H9 (cell line): Measurements from ENCODE around the gene IFT52. TPM values are rescaled to one million over a fixed set of nuclear protein-coding genes. Genes with fewer than 3 reads are reported as not detected.

Source experiments
- DNase-seq: peaks from one replicate; pipeline ENCODE4 v3.0.0-alpha.2; 2017
- H2AFZ ChIP-seq: one replicate; pipeline ENCODE4 v1.6.1; 2013; ENCODE audit warnings: mild to moderate bottlenecking, low read length, control low read depth, moderate library complexity
- H2AK5ac ChIP-seq: 2 replicates; pipeline ENCODE4 v1.6.1; 2013; ENCODE audit warnings: low read length, control low read depth, mixed read lengths; ENCODE audit not compliant: insufficient read length
- H2BK120ac ChIP-seq: one replicate; pipeline ENCODE4 v1.6.1; 2013; ENCODE audit warnings: low read depth, mild to moderate bottlenecking, low read length, control low read depth, inconsistent platforms; ENCODE audit not compliant: poor library complexity, severe bottlenecking
- H2BK12ac ChIP-seq: 2 replicates; pipeline ENCODE4 v1.6.1; 2013; ENCODE audit warnings: low read length, control low read depth, mixed read lengths, low read depth; ENCODE audit not compliant: insufficient read length
- H2BK15ac ChIP-seq: 2 replicates; pipeline ENCODE4 v1.6.1; 2013; ENCODE audit warnings: low read depth, low read length, control low read depth
- H2BK20ac ChIP-seq: one replicate; pipeline ENCODE4 v1.6.1; 2013; ENCODE audit warnings: low read depth, mild to moderate bottlenecking, low read length, control low read depth, inconsistent platforms; ENCODE audit not compliant: poor library complexity, severe bottlenecking
- H2BK5ac ChIP-seq: 2 replicates; pipeline ENCODE4 v1.6.1; 2013; ENCODE audit warnings: low read length, control low read depth, mixed read lengths; ENCODE audit not compliant: insufficient read length
- H3K14ac ChIP-seq: 2 replicates; pipeline ENCODE4 v1.6.1; 2013; ENCODE audit warnings: low read length, control low read depth; ENCODE audit not compliant: insufficient read depth
- H3K18ac ChIP-seq: 2 replicates; pipeline ENCODE4 v1.6.1; 2013; ENCODE audit warnings: low read depth, mild to moderate bottlenecking, mixed read lengths, low read length, control low read depth; ENCODE audit not compliant: insufficient read length
- H3K23ac ChIP-seq: 2 replicates; pipeline ENCODE4 v1.6.1; 2013; ENCODE audit warnings: low read length, control low read depth, mixed read lengths, low read depth; ENCODE audit not compliant: insufficient read length
- H3K23me2 ChIP-seq: 2 replicates; pipeline ENCODE4 v1.6.1; 2013; ENCODE audit warnings: low read depth, mild to moderate bottlenecking, mixed read lengths, low read length, control low read depth; ENCODE audit not compliant: insufficient read length, poor library complexity, severe bottlenecking
- H3K27ac ChIP-seq: 2 replicates; pipeline ENCODE4 v1.5.1; 2013; ENCODE audit warnings: low read length, control low read depth, mixed read lengths, low read depth; ENCODE audit not compliant: insufficient read length
- H3K27me3 ChIP-seq: 2 replicates; pipeline ENCODE4 v1.6.1; 2013; ENCODE audit warnings: low read length, control low read depth, inconsistent platforms; ENCODE audit not compliant: insufficient read depth
- H3K4ac ChIP-seq: 2 replicates; pipeline ENCODE4 v1.6.1; 2013; ENCODE audit warnings: low read depth, mild to moderate bottlenecking, control low read depth, inconsistent platforms, low read length, moderate library complexity
- H3K4me1 ChIP-seq: 2 replicates; pipeline ENCODE4 v1.6.1; 2013; ENCODE audit warnings: low read length, control low read depth, inconsistent platforms; ENCODE audit not compliant: insufficient read depth
- H3K4me2 ChIP-seq: 2 replicates; pipeline ENCODE4 v1.6.1; 2013; ENCODE audit warnings: low read length, control low read depth, mixed read lengths; ENCODE audit not compliant: insufficient read length, insufficient read depth
- H3K56ac ChIP-seq: 2 replicates; pipeline ENCODE4 v1.6.1; 2013; ENCODE audit warnings: low read depth, mild to moderate bottlenecking, mixed read lengths, low read length, control low read depth; ENCODE audit not compliant: insufficient read length
- H3K79me1 ChIP-seq: 2 replicates; pipeline ENCODE4 v1.6.1; 2013; ENCODE audit warnings: low read depth, mild to moderate bottlenecking, moderate library complexity, low read length, control low read depth, inconsistent platforms; ENCODE audit not compliant: insufficient read depth, poor library complexity, severe bottlenecking
- H3K79me2 ChIP-seq: 2 replicates; pipeline ENCODE4 v1.6.1; 2013; ENCODE audit warnings: low read length, control low read depth, inconsistent platforms; ENCODE audit not compliant: insufficient read depth
- H3K9ac ChIP-seq: 2 replicates; pipeline ENCODE4 v1.6.1; 2013; ENCODE audit warnings: low read length, control low read depth, mixed read lengths; ENCODE audit not compliant: insufficient read length; ENCODE audit errors: extremely low read depth
- H3K9me3 ChIP-seq: one replicate; pipeline ENCODE4 v1.6.1; 2013; ENCODE audit warnings: low read depth, low read length, inconsistent platforms; ENCODE audit not compliant: control insufficient read depth
- H3T11ph ChIP-seq: one replicate; pipeline ENCODE4 v1.6.1; 2013; ENCODE audit warnings: mild to moderate bottlenecking, low read length, control low read depth, inconsistent platforms
- H4K20me1 ChIP-seq: one replicate; pipeline ENCODE4 v1.6.1; 2013; ENCODE audit not compliant: control insufficient read depth, insufficient read length, insufficient read depth
- H4K5ac ChIP-seq: 2 replicates; pipeline ENCODE4 v1.6.1; 2013; ENCODE audit warnings: low read depth, mild to moderate bottlenecking, mixed read lengths, low read length, control low read depth; ENCODE audit not compliant: insufficient read length
- H4K8ac ChIP-seq: replicated peaks from 2 replicates; pipeline ENCODE4 v1.6.1; 2013; ENCODE audit warnings: low read length, control low read depth, mixed read lengths, low read depth; ENCODE audit not compliant: insufficient read length
- H4K91ac ChIP-seq: 2 replicates; pipeline ENCODE4 v1.6.1; 2013; ENCODE audit warnings: low read depth, mild to moderate bottlenecking, moderate library complexity, mixed read lengths, low read length, control low read depth; ENCODE audit not compliant: insufficient read length
- H3K27ac Mint-ChIP-seq, 3 experiments: 2 replicates in 2 of 3; 3 replicates in 1 of 3; pipeline ENCODE4 v1.8.0; 2020 to 2021; ENCODE audit warnings: mixed read lengths in 3 of 3, mild to moderate bottlenecking in 1 of 3, moderate library complexity in 1 of 3
- H3K27me3 Mint-ChIP-seq: 2 replicates; pipeline ENCODE4 v1.8.0; 2021; ENCODE audit warnings: low read depth, mild to moderate bottlenecking, moderate library complexity, mixed read lengths
- H3K36me3 Mint-ChIP-seq, 3 experiments: 2 replicates in 2 of 3; 3 replicates in 1 of 3; pipeline ENCODE4 v1.8.0; 2020 to 2021; ENCODE audit warnings: low read depth in 3 of 3, mixed read lengths in 3 of 3; ENCODE audit not compliant: insufficient read depth in 1 of 3
- H3K4me1 Mint-ChIP-seq, 2 experiments: 2 replicates each; pipeline ENCODE4 v1.8.0; 2020; ENCODE audit warnings: mixed read lengths in 2 of 2
- H3K4me3 Mint-ChIP-seq, 2 experiments: 2 replicates in 1 of 2; 3 replicates in 1 of 2; pipeline ENCODE4 v1.8.0; 2020 to 2021; ENCODE audit warnings: mild to moderate bottlenecking in 2 of 2, mixed read lengths in 2 of 2, moderate library complexity in 1 of 2
- H3K9me3 Mint-ChIP-seq, 2 experiments: 2 replicates in 1 of 2; 3 replicates in 1 of 2; pipeline ENCODE4 v1.8.0; 2020; ENCODE audit warnings: mild to moderate bottlenecking in 2 of 2, mixed read lengths in 2 of 2, moderate library complexity in 1 of 2
- CTCF ChIP-seq: fragments of 200-600 bp; sonication (generic); conservative IDR thresholded peaks from 3 replicates; pipeline ENCODE4 v1.8.0; 2021; ENCODE audit warnings: antibody characterized with exemption, mild to moderate bottlenecking
- WGBS: extraction: QIAGEN DNeasy Blood & Tissue Kit; methylation state at CpG from one replicate; pipeline ENCODE4 v1.1.7; 2013; ENCODE audit warnings: missing lambda C conversion rate, low lambda C conversion rate, mixed read lengths; ENCODE audit not compliant: insufficient read length; ENCODE audit errors: extremely low coverage; 5-methylcytosine and 5-hydroxymethylcytosine counted together
- total RNA-seq: library from RNA; stranded (reverse); gene quantifications from 2 replicates; pipeline ENCODE4 v1.2.1, GENCODE V29; 2021

Gene IFT52
- total RNA-seq, 1 experiment from 2014 or later, result 44.5 TPM

- no peak overlapping the region for H3K27ac ChIP-seq
- H2BK20ac ChIP-seq, result no peak overlapping the region
- H3K79me1 ChIP-seq, result no peaks in the 10 kb centered on the region
- no peak overlapping the region for H3K23ac ChIP-seq
- H3K27me3 ChIP-seq, result no peaks in the 10 kb centered on the region
- no peak overlapping the region for H2AK5ac ChIP-seq
- H3K14ac ChIP-seq, result no peak overlapping the region
- H3K9ac ChIP-seq, result no peak overlapping the region
- Mint-ChIP-seq H3K36me3 (no peaks in the 10 kb centered on the region), H3K27me3 (no peaks in the 10 kb centered on the region; the same call in 1 of the 2 replicates), H3K27ac (no peak overlapping the region), H3K9me3 (no peaks in the 10 kb centered on the region), H3K4me1 (peaks cover 2% of the 10 kb centered on the region in 2 experiments; a peak in 1 of 4 replicates), H3K4me3 (no peak overlapping the region)
- H3K4me2 ChIP-seq, result no peak overlapping the region
- H2AFZ ChIP-seq, result no peak overlapping the region
- no peak overlapping the region for H3K56ac ChIP-seq
- TF ChIP-seq CTCF, result no peak
- no peaks in the 10 kb centered on the region for H3K9me3 ChIP-seq
- no peaks in the 10 kb centered on the region for H4K20me1 ChIP-seq
- H2BK5ac ChIP-seq, result no peak overlapping the region
- no peak overlapping the region for H2BK12ac ChIP-seq
- H3K23me2 ChIP-seq, result no peaks in the 10 kb centered on the region
- no peak overlapping the region for H4K5ac ChIP-seq
- no peak overlapping the region for H3K4ac ChIP-seq
- DNase-seq, result no peak
- no peak overlapping the region for H2BK120ac ChIP-seq
- no peak overlapping the region for H4K8ac ChIP-seq
- no peak overlapping the region for H3K18ac ChIP-seq
- H2BK15ac ChIP-seq, result no peak overlapping the region
- H3T11ph ChIP-seq, result no peak overlapping the region
- WGBS, result no CpG with 5 or more reads among the region's 3 CpGs
- H3K4me1 ChIP-seq, result no peaks in the 10 kb centered on the region
- no peak overlapping the region for H4K91ac ChIP-seq
- H3K79me2 ChIP-seq, result no peaks in the 10 kb centered on the region
These were observed 27.3 kb upstream of the IFT52 start for GRCh38 chr20:43563429-43563828.
